NCI-H510A treated with DMSO at 0.1 percent for 48 hours (cell line): ENCODE data around the gene TLDC2.
"Not testable (repeated sequence)": the region's sequence is repeated elsewhere in the genome, so short reads cannot be mapped to it uniquely, and the experiment has no call there.

Experiments
- DNase-seq: peaks from one replicate; lab custom pipeline; 2025; lab: John Stamatoyannopoulos, UW

The TLDC2 gene

GRCh38 chr20:36871640-36872570 is 4.0 kb upstream of the TLDC2 start:
- no peak for DNase-seq

- DNase-seq, result no peak
These were observed 3.1 kb upstream of the TLDC2 start for GRCh38 chr20:36872852-36873251.

- no peak for DNase-seq
These were observed 2.3 kb upstream of the TLDC2 start for GRCh38 chr20:36873498-36874189.

GRCh38 chr20:36875093-36875492 is 845 bp upstream of the TLDC2 start:
- DNase-seq, result not testable (repeated sequence)

- DNase-seq, result no peak
These were observed 515 bp downstream of the TLDC2 start for GRCh38 chr20:36876473-36876833.

- DNase-seq, result no peak
These were observed 3.0 kb downstream of the TLDC2 start for GRCh38 chr20:36878941-36879340.

- no peak for DNase-seq
These were observed 4.9 kb downstream of the TLDC2 start for GRCh38 chr20:36880741-36881250.

GRCh38 chr20:36881331-36881730 is 5.4 kb downstream of the TLDC2 start:
- no peak for DNase-seq

GRCh38 chr20:36881888-36882287 is 6.0 kb downstream of the TLDC2 start:
- DNase-seq, result peak; percentile 56

GRCh38 chr20:36883977-36884535 is 8.1 kb downstream of the TLDC2 start:
- no peak for DNase-seq

GRCh38 chr20:36885356-36885755 is 9.4 kb downstream of the TLDC2 start:
- no peak for DNase-seq

- peak; percentile 93 for DNase-seq
These were observed 11.2 kb downstream of the TLDC2 start for GRCh38 chr20:36886859-36887751.

- no peak for DNase-seq
These were observed 11.8 kb downstream of the TLDC2 start for GRCh38 chr20:36887752-36888090.

- DNase-seq, result no peak
These were observed 13.1 kb downstream of the TLDC2 start for GRCh38 chr20:36888880-36889516.

- no peak for DNase-seq
These were observed 14.6 kb downstream of the TLDC2 start for GRCh38 chr20:36890586-36890985.

GRCh38 chr20:36891211-36891610 is 15.3 kb downstream of the TLDC2 start:
- no peak for DNase-seq

- DNase-seq, result no peak
These were observed 17.9 kb downstream of the TLDC2 start for GRCh38 chr20:36893801-36894200.

GRCh38 chr20:36895036-36895435 is 19.1 kb downstream of the TLDC2 start:
- DNase-seq, result no peak

GRCh38 chr20:36904690-36905089 is 28.8 kb downstream of the TLDC2 start:
- DNase-seq, result no peak

- DNase-seq, result not testable (repeated sequence)
These were observed 29.6 kb downstream of the TLDC2 start for GRCh38 chr20:36905566-36905965.

GRCh38 chr20:36906086-36906485 is 30.1 kb downstream of the TLDC2 start:
- DNase-seq, result not testable (repeated sequence)
